Measurements from ENCODE around the gene SOAT2.
"Not testable (repeated sequence)": the region's sequence is repeated elsewhere in the genome, so short reads cannot be mapped to it uniquely, and the experiment has no call there.

The SOAT2 gene

DNA sequence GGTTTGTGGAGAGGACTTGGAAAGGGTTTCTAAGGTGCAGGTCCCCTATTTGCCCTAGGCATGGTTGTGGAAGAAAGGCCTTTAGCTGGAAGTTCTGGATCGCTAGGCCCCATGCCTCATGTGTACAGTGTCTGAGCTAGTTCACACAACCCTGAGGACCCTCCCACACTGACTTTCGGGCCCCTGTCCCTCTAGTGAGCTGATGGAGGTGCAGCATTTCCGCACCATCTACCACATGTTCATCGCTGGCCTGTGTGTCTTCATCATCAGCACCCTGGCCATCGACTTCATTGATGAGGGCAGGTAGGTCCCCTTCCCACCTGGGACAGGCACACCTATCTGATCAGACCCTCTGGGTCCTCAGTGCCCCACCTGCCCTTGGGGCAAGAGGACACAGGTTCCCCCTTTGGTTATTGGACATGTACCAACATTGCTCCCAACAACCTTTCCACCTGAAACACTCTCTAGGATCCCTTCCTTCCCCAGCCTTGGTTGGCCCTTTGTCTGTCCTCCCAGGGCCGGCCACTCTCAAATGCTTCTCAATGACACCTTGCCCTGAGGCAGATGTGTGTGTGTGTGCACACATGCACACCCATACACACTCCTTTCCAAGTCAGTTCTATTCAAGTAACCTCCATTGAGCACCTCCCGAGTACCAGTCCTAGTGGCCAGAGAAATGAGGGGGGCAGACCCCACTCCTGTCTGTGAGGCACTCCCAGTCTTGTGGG, 2.6 kb downstream of the SOAT2 start:
- Histone ChIP-seq H3K27me3 (ENCODE audit: control insufficient read depth, insufficient read depth, low read length) (peaks cover 3% of the 10 kb centered on the region), H3K9me3 (ENCODE audit: control insufficient read depth, low read length) (no peaks in the 10 kb centered on the region), H3K9ac (ENCODE audit: low read length) (no peak overlapping the region), H3K36me3 (ENCODE audit: control insufficient read depth, insufficient read depth, low read length) (no peaks in the 10 kb centered on the region), H3K4me1 (ENCODE audit: control insufficient read depth, insufficient read depth, low read length) (no peaks in the 10 kb centered on the region), H3K4me3 (ENCODE audit: low read length) (no peak overlapping the region)

DNA sequence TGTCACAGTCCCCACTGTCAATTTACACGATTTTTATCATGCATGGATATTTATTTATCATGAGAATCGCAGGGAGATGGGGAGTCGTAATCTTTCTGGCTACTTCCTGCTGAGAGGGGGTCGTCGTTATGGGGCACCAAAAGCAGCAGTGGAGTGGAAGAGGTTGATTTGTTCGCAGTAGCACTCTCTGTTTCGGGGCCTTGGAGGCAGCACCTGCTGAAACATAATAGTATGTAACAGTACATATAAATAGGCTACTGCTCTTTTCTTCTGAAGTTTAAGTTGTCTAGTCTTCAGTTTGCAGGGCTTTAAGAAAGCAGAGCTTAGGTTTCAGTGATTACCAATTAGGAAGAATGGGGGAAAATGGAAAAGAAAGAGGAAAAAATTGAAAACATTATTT, 3.8 kb downstream of the SOAT2 start:
- Histone ChIP-seq H3K27me3 (ENCODE audit: control insufficient read depth, insufficient read depth, low read length) (peaks cover 3% of the 10 kb centered on the region), H3K4me1 (ENCODE audit: control insufficient read depth, insufficient read depth, low read length) (no peaks in the 10 kb centered on the region), H3K9me3 (ENCODE audit: control insufficient read depth, low read length) (no peaks in the 10 kb centered on the region), H3K9ac (ENCODE audit: low read length) (no peak overlapping the region), H3K36me3 (ENCODE audit: control insufficient read depth, insufficient read depth, low read length) (no peaks in the 10 kb centered on the region), H3K4me3 (ENCODE audit: low read length) (no peak overlapping the region)

DNA sequence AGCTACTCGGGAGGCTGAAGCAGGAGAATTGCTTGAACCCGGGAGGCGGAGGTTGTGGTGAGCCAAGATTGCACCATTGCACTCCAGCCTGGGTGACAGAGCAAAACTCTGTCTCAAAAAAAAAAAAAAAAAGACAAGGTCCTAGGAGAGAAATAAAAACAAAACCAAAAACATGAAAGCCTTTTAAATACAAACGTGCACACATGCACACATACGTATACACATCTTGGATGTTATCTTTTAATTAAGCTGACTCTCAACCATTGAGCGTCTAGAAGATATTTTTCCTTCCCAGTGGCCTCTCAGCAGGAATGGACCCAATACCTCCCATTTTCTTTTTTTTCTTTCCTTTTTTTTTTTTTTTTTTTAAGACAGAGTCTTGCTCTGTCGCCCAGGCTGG, 9.1 kb downstream of the SOAT2 start:
- not testable (repeated sequence) for H3K4me1 ChIP-seq (ENCODE audit: control insufficient read depth, insufficient read depth, low read length); H3K4me3 ChIP-seq (ENCODE audit: low read length); H3K27me3 ChIP-seq (ENCODE audit: control insufficient read depth, insufficient read depth, low read length); H3K9ac ChIP-seq (ENCODE audit: low read length); H3K36me3 ChIP-seq (ENCODE audit: control insufficient read depth, insufficient read depth, low read length); H3K9me3 ChIP-seq (ENCODE audit: control insufficient read depth, low read length)

DNA sequence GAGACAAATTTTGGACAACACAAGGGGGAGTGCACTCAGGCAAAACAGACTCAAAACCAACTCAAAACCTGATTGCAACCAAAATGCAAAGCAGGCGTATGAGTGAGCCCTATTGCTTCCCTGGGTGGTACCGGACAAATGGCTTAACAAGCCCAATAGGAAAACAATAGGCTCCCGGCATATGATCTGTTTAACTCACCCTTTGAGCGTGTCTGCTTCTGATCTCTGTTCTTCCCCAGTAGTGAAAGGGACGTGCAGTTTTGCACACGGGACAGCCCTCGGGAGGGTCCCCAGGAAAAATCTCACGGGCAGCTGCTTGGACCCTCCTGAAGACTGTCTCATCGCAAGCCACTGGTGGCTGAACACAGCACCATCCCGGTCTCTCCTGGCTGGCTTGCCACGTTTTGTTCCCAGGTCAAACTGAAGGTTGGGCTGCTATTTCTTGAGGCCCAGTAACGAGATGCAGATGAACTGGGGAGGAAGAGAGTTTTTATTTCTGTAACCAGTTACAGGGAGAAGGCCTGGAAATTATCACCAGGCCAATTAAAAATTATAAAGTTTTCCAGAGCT, 9.9 kb downstream of the SOAT2 start:
- Histone ChIP-seq H3K9ac (ENCODE audit: low read length) (no peak overlapping the region), H3K27me3 (ENCODE audit: control insufficient read depth, insufficient read depth, low read length) (no peaks in the 10 kb centered on the region), H3K4me1 (ENCODE audit: control insufficient read depth, insufficient read depth, low read length) (no peaks in the 10 kb centered on the region), H3K4me3 (ENCODE audit: low read length) (no peak overlapping the region), H3K36me3 (ENCODE audit: control insufficient read depth, insufficient read depth, low read length) (no peaks in the 10 kb centered on the region), H3K9me3 (ENCODE audit: control insufficient read depth, low read length) (no peaks in the 10 kb centered on the region)

DNA sequence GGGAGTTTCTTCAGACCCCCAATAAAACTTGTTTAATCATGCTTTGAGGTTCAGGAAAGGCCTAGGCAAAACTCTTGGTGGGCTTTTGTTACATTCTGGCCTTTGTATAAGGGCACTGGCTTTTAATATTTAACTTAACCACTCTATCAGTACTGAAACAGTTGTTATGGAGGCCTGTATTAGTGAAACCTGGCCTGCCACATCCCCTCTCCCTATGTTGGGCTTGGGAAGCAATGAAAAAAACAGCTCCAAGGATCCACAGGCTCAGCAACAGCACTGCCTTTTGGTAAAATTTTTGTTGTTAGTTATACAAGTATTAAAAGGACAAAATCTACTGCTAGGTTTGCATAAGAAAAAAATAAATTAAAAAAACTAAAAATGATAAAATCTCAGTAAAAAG, 10.7 kb downstream of the SOAT2 start:
- H3K4me3 ChIP-seq (ENCODE audit: low read length), result no peak overlapping the region
- no peaks in the 10 kb centered on the region for H3K9me3 ChIP-seq (ENCODE audit: control insufficient read depth, low read length)
- no peak overlapping the region for H3K9ac ChIP-seq (ENCODE audit: low read length)
- H3K27me3 ChIP-seq (ENCODE audit: control insufficient read depth, insufficient read depth, low read length), result no peaks in the 10 kb centered on the region
- H3K4me1 ChIP-seq (ENCODE audit: control insufficient read depth, insufficient read depth, low read length), result no peaks in the 10 kb centered on the region
- no peaks in the 10 kb centered on the region for H3K36me3 ChIP-seq (ENCODE audit: control insufficient read depth, insufficient read depth, low read length)

DNA sequence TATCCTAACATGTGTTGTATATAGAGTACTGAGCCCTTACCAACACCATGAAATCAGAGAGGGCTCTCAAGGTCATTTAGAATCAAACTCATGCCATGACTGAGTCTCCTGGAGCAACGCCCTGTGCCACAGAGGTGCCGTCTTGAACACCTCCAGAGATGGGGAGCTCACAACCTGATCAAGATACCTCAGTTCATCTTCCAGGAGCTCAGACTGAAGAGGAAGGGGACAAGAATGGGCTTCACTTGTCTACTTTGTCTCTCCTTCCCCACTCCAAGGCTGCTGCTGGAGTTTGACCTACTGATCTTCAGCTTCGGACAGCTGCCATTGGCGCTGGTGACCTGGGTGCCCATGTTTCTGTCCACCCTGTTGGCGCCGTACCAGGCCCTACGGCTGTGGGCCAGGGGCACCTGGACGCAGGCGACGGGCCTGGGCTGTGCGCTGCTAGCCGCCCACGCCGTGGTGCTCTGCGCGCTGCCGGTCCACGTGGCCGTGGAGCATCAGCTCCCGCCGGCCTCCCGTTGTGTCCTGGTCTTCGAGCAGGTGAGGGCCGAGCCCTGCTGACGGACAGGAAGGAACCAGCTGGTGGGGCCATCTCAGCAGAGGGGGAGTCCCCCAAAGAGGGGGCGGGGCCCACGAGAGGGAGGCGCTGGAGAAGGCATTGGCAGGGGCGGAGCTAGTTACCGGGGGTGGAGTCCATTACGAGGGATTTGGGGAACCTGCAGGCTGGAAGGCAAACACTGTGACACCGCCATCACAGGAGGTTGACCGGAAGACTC, 12.0 kb downstream of the SOAT2 start:
- H3K9ac ChIP-seq (ENCODE audit: low read length), result no peak overlapping the region
- no peak overlapping the region for H3K4me3 ChIP-seq (ENCODE audit: low read length)

DNA sequence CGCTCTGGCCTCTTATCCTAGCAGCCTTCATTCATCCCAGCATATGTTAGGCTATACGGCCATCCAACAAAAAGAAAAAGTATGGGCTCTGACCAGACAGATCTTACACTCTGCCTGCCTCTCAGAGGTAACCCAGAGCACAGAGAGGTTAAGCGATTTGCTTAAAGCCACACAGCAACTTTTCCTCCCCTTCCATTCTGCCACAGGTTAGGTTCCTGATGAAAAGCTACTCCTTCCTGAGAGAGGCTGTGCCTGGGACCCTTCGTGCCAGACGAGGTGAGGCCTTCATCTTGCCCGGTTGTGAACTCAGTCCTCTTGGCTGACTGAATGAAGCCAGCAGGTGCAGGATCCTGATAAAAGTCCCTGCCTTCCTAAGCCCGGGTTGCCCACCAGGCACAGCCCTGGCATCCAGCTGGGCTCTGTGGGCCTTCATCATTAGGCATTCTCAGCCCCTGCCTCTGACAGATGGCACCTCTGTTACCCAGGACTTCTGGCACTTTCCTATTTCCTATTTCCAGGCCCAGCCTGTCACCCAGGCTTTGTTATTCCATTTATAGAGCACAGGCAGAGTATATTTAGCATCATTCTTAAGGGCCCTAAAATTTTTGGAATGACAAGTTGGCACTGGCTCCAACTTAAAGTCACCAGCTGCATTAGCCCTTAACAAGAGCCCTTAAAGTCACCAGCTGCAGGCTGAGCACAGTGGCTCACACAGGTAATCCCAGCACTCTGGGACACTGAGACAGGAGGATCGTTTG, 12.8 kb downstream of the SOAT2 start:
- no peaks in the 10 kb centered on the region for H3K4me1 ChIP-seq (ENCODE audit: control insufficient read depth, insufficient read depth, low read length)
- H3K27me3 ChIP-seq (ENCODE audit: control insufficient read depth, insufficient read depth, low read length), result no peaks in the 10 kb centered on the region
- no peaks in the 10 kb centered on the region for H3K9me3 ChIP-seq (ENCODE audit: control insufficient read depth, low read length)
- no peak overlapping the region for H3K4me3 ChIP-seq (ENCODE audit: low read length)
- no peak overlapping the region for H3K9ac ChIP-seq (ENCODE audit: low read length)
- no peaks in the 10 kb centered on the region for H3K36me3 ChIP-seq (ENCODE audit: control insufficient read depth, insufficient read depth, low read length)

More for the DNA sequence above, 12.0 kb downstream of the SOAT2 start:
- no peaks in the 10 kb centered on the region for H3K9me3 ChIP-seq (ENCODE audit: control insufficient read depth, low read length)
- H3K27me3 ChIP-seq (ENCODE audit: control insufficient read depth, insufficient read depth, low read length), result no peaks in the 10 kb centered on the region
- no peaks in the 10 kb centered on the region for H3K4me1 ChIP-seq (ENCODE audit: control insufficient read depth, insufficient read depth, low read length)
- H3K36me3 ChIP-seq (ENCODE audit: control insufficient read depth, insufficient read depth, low read length), result no peaks in the 10 kb centered on the region

DNA sequence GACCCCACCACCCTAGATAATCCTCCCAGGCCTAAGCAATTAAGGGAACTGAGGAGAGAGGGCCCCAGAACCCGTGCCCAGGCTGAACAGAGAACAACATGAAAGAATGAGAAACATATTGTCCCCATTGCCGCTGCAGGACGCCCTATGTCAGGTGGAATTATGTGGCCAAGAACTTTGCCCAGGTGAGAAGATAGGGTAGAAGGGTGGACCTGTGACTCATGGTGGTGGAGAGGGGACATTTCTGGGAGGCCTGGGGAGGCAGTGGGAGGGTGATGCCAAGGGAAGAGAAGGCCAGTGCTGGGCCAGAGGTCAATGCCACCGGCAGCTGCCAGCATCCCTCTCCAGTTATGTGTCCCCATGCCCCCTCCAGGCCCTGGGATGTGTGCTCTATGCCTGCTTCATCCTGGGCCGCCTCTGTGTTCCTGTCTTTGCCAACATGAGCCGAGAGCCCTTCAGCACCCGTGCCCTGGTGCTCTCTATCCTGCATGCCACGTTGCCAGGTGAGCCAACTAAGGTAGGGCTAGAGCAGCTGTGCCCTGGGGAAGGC, 15.5 kb downstream of the SOAT2 start:
- no peaks in the 10 kb centered on the region for H3K27me3 ChIP-seq (ENCODE audit: control insufficient read depth, insufficient read depth, low read length)
- H3K9ac ChIP-seq (ENCODE audit: low read length), result no peak overlapping the region
- no peaks in the 10 kb centered on the region for H3K36me3 ChIP-seq (ENCODE audit: control insufficient read depth, insufficient read depth, low read length)
- no peak overlapping the region for H3K4me3 ChIP-seq (ENCODE audit: low read length)
- no peaks in the 10 kb centered on the region for H3K9me3 ChIP-seq (ENCODE audit: control insufficient read depth, low read length)
- H3K4me1 ChIP-seq (ENCODE audit: control insufficient read depth, insufficient read depth, low read length), result no peaks in the 10 kb centered on the region

DNA sequence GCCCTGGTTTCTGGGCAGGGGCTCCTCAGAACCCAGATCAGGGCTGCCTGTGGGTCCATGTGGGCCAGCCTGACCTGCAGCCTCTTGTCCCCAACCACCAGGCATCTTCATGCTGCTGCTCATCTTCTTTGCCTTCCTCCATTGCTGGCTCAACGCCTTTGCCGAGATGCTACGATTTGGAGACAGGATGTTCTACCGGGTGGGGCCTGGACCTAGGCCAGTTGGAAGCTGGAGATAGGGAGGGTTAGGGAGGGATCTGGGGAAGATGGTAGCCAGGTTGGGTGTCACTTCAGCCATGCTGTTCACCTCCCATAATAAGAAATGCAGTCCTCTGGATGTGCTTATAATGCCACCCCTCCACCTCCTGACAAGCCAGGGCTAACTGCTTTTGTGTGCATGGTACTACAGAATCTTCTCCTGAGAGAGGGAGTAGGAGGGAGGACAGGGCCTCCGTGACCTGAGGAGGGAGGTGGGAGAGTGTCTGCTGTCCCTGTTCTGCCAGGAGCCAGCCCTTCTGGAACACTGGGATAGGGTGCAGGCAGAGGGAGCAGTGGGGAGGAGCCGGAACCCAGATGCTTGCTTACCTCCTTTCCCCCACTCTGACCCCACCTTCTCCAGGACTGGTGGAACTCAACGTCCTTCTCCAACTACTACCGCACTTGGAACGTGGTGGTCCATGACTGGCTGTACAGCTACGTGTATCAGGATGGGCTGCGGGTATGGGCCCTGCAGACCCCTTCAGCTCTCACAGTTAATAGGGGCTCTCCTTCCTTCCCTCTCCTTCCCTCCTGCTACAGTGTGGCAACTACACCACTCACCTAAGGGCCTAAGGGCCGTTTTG, 17.6 kb downstream of the SOAT2 start:
- no peak overlapping the region for H3K9ac ChIP-seq (ENCODE audit: low read length)
- H3K36me3 ChIP-seq (ENCODE audit: control insufficient read depth, insufficient read depth, low read length), result no peaks in the 10 kb centered on the region
- no peaks in the 10 kb centered on the region for H3K27me3 ChIP-seq (ENCODE audit: control insufficient read depth, insufficient read depth, low read length)

DNA sequence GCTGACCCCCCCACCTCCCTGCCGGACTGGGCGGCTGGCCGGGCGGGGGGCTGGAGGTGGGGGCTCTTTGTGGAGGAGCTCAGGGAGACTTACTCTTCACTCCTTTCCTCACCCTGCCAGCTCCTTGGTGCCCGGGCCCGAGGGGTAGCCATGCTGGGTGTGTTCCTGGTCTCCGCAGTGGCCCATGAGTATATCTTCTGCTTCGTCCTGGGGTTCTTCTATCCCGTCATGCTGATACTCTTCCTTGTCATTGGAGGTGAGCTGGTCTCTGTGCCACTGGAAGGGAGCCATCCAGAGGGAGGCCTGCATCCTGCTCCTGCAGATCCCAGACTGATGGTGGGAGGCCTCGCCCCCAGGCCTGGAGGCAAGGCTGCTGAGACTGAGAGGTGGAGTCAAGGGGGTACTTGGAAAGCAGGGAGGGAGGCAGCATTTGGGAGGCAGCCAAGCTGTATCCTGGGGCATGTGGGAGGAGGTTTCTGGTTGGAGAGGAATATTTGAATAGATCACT, 19.7 kb downstream of the SOAT2 start:
- Histone ChIP-seq H3K9ac (ENCODE audit: low read length) (no peak overlapping the region), H3K36me3 (ENCODE audit: control insufficient read depth, insufficient read depth, low read length) (no peaks in the 10 kb centered on the region), H3K9me3 (ENCODE audit: control insufficient read depth, low read length) (no peaks in the 10 kb centered on the region), H3K4me1 (ENCODE audit: control insufficient read depth, insufficient read depth, low read length) (no peaks in the 10 kb centered on the region), H3K4me3 (ENCODE audit: low read length) (no peak overlapping the region), H3K27me3 (ENCODE audit: control insufficient read depth, insufficient read depth, low read length) (no peaks in the 10 kb centered on the region)

More for the DNA sequence above, 17.6 kb downstream of the SOAT2 start:
- H3K4me1 ChIP-seq (ENCODE audit: control insufficient read depth, insufficient read depth, low read length), result no peaks in the 10 kb centered on the region
- H3K9me3 ChIP-seq (ENCODE audit: control insufficient read depth, low read length), result no peaks in the 10 kb centered on the region
- H3K4me3 ChIP-seq (ENCODE audit: low read length), result no peak overlapping the region
